Parathyroid adenoma (tissue), 2 donors: ENCODE data around the gene DSCAM.

Source experiments
- H2AFZ ChIP-seq: fragments of 300-600 bp; sonication (generic); one replicate; pipeline ENCODE4 v1.7.0; 2017; ENCODE audit warnings: antibody characterized with exemption, mild to moderate bottlenecking
- H3K27ac ChIP-seq: fragments of 300-600 bp; sonication (generic); one replicate; pipeline ENCODE4 v1.7.0; 2017
- H3K27me3 ChIP-seq: fragments of 300-600 bp; sonication (generic); one replicate; pipeline ENCODE4 v1.7.0; 2017; ENCODE audit warnings: low read length; ENCODE audit not compliant: control insufficient read depth, insufficient read depth
- H3K36me3 ChIP-seq: fragments of 300-600 bp; sonication (generic); one replicate; pipeline ENCODE4 v1.7.0; 2017; ENCODE audit warnings: low read length; ENCODE audit not compliant: control insufficient read depth, insufficient read depth
- H3K4me1 ChIP-seq: fragments of 300-600 bp; sonication (generic); one replicate; pipeline ENCODE4 v1.7.0; 2017; ENCODE audit warnings: control low read depth
- H3K4me2 ChIP-seq: fragments of 300-600 bp; sonication (generic); one replicate; pipeline ENCODE4 v1.7.0; 2017; ENCODE audit warnings: low read length
- H3K4me3 ChIP-seq: fragments of 300-600 bp; sonication (generic); one replicate; pipeline ENCODE4 v1.7.0; 2017; ENCODE audit warnings: low read depth, low read length
- H3K79me2 ChIP-seq: fragments of 300-600 bp; sonication (generic); one replicate; pipeline ENCODE4 v1.7.0; 2017; ENCODE audit warnings: control low read depth
- H3K9ac ChIP-seq: fragments of 300-600 bp; sonication (generic); one replicate; pipeline ENCODE4 v1.7.0; 2017; ENCODE audit warnings: mild to moderate bottlenecking
- H3K9me3 ChIP-seq: fragments of 300-600 bp; sonication (generic); one replicate; pipeline ENCODE4 v1.7.0; 2017; ENCODE audit warnings: low read length; ENCODE audit not compliant: control insufficient read depth
- CTCF ChIP-seq: fragments of 300-600 bp; sonication (generic); IDR thresholded peaks from one replicate; pipeline ENCODE4 v1.7.0; 2017; ENCODE audit warnings: antibody characterized with exemption, mild to moderate bottlenecking
- donor health status: primary hyperparathyroidism.

The DSCAM gene

GRCh38 chr21:40769231-40769630 is 77.7 kb downstream of the DSCAM start:
- Histone ChIP-seq H3K36me3 (no peaks in the 10 kb centered on the region), H3K9me3 (no peaks in the 10 kb centered on the region), H3K4me3 (no peak overlapping the region), H3K4me1 (no peaks in the 10 kb centered on the region), H3K4me2 (no peak overlapping the region), H3K9ac (no peak overlapping the region), H3K27me3 (no peaks in the 10 kb centered on the region), H2AFZ (no peak overlapping the region), H3K27ac (no peak overlapping the region), H3K79me2 (no peaks in the 10 kb centered on the region)
- no peak for TF ChIP-seq CTCF

DNA sequence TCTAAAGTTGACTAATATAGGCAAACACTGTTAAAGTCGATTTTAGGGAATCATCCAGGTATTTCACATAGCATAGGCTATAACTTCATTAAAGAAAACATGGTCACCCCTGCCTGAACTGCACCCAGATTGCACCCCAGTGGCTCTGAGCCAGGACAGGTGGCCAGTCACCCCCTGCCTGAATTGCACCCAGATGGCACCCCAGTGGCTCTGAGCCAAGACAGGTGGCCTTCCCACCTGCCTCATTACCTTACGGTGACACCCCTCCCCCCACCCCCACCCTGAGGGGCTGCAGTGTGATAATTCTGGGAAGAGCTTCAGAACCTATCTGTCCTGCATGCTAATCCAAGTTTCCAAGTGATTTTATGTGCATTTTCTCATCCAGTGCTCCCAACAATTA is 78.9 kb downstream of the DSCAM start:
- Histone ChIP-seq H3K9me3 (no peaks in the 10 kb centered on the region), H3K79me2 (no peaks in the 10 kb centered on the region), H2AFZ (no peak overlapping the region), H3K4me1 (no peaks in the 10 kb centered on the region), H3K4me2 (no peak overlapping the region), H3K9ac (no peak overlapping the region), H3K4me3 (no peak overlapping the region), H3K27me3 (no peaks in the 10 kb centered on the region), H3K36me3 (no peaks in the 10 kb centered on the region), H3K27ac (no peak overlapping the region)
- no peak for TF ChIP-seq CTCF

DNA sequence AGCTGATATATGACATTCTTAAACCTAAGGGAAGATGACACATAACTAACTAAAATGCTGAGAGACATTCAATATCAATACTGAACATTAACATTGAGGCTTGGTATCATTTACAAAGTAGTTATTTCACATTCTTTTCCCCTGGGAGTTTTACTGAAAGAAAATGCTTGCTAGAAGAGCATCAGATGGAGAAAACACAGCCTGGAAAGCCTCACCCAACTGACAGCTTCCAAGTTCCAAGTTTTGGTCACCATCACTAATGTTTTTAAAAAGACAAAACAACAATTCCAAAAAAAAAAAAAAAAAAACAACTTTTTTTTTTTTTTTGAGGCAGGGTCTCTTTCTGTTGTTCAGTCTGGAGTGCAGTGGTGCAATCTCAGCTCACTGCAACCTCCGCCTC is 80.6 kb downstream of the DSCAM start:
- no peaks in the 10 kb centered on the region for H3K4me1 ChIP-seq
- H3K4me3 ChIP-seq = no peak overlapping the region
- no peaks in the 10 kb centered on the region for H3K9me3 ChIP-seq
- no peak overlapping the region for H3K4me2 ChIP-seq
- H3K36me3 ChIP-seq = no peaks in the 10 kb centered on the region
- TF ChIP-seq CTCF = no peak
- H3K27me3 ChIP-seq = no peaks in the 10 kb centered on the region
- H3K9ac ChIP-seq = no peak overlapping the region
- no peak overlapping the region for H2AFZ ChIP-seq
- H3K79me2 ChIP-seq = no peaks in the 10 kb centered on the region
- H3K27ac ChIP-seq = no peak overlapping the region

GRCh38 chr21:40765811-40766210 is 81.1 kb downstream of the DSCAM start:
- no peak overlapping the region for H2AFZ ChIP-seq
- H3K4me3 ChIP-seq = no peak overlapping the region
- H3K27me3 ChIP-seq = no peaks in the 10 kb centered on the region
- H3K27ac ChIP-seq = no peak overlapping the region
- no peaks in the 10 kb centered on the region for H3K9me3 ChIP-seq
- no peak for TF ChIP-seq CTCF
- no peaks in the 10 kb centered on the region for H3K4me1 ChIP-seq
- no peak overlapping the region for H3K4me2 ChIP-seq
- no peak overlapping the region for H3K9ac ChIP-seq
- no peaks in the 10 kb centered on the region for H3K36me3 ChIP-seq
- H3K79me2 ChIP-seq = no peaks in the 10 kb centered on the region

DNA sequence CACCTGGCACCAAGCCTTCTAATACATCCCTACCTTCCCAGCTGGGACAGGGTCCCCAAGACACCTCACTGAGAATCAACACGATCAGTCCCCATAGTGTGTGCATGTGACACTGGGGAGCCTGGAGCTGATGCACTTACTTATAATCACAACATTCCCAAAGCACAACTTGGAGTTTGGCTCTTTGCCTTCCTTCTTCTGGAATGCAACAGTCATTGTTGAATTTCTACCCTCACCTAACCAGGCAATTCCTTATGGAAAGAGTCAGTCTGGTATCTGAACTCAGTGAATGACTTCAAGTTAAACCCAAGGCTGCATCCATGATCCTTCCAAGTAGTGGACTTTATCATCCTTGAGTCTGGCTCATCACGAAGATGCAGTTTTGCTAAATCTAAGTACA is 86.1 kb downstream of the DSCAM start:
- Histone ChIP-seq H3K27ac (no peak overlapping the region), H2AFZ (no peak overlapping the region), H3K4me1 (no peaks in the 10 kb centered on the region), H3K36me3 (no peaks in the 10 kb centered on the region), H3K4me2 (no peak overlapping the region), H3K9me3 (no peaks in the 10 kb centered on the region), H3K27me3 (no peaks in the 10 kb centered on the region), H3K79me2 (no peaks in the 10 kb centered on the region), H3K9ac (no peak overlapping the region), H3K4me3 (no peak overlapping the region)
- TF ChIP-seq CTCF = no peak
